PC-3 (cell line): ENCODE measurements around the gene PRKN.

ENCODE experiments used
- CTCF ChIP-seq: fragments of 300-600 bp; sonication (generic); conservative IDR thresholded peaks from 2 replicates; pipeline ENCODE4 v1.5.1; 2017; ENCODE audit warnings: antibody characterized with exemption, low read depth, mild to moderate bottlenecking, low read length
- EZH2 ChIP-seq: fragments of 300-600 bp; sonication (generic); IDR thresholded peaks from one replicate; pipeline ENCODE4 v1.6.1; 2017; ENCODE audit warnings: antibody characterized with exemption, mild to moderate bottlenecking, low read length; ENCODE audit not compliant: unreplicated experiment
- EZH2phosphoT487 ChIP-seq: fragments of 300-600 bp; sonication (generic); IDR thresholded peaks from 2 replicates; pipeline ENCODE4 v1.6.1; 2018; ENCODE audit warnings: mild to moderate bottlenecking, antibody characterized with exemption, low read length, borderline replicate concordance

- no peak for TF ChIP-seq CTCF
- no peak for TF ChIP-seq EZH2
- TF ChIP-seq EZH2phosphoT487: no peak
These were observed 455.6 kb downstream of the PRKN start for GRCh38 chr6:162271922-162272321.
